HG03139 (cell line): ENCODE results near the gene ZDHHC18.

Experiments
- ATAC-seq: cut with Tn5 transposase; IDR thresholded peaks from one replicate; pipeline ENCODE4 v1.9.1; 2021; ENCODE audit not compliant: unreplicated experiment

The ZDHHC18 gene

DNA sequence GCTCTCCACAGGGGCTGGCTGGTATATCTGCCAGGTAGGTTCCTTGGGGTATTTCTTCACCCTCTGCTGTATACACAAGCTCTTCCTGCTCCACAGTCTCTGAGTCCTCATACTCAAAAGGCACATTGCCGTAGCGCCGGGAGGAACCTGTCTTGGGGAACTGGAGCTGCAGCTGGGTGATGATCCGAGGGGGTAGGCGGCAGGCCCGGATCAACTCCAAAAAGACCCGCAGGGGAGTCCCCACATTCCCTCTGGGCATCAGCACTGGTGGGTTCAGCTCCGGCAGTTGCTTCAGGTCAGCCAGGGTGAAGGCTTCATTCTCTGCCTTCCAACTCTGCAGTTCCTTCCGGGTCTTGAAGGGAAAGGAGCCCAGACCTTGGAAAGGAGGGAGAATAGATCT lies 70.9 kb downstream of the ZDHHC18 start:
- ATAC-seq, result no peak

DNA sequence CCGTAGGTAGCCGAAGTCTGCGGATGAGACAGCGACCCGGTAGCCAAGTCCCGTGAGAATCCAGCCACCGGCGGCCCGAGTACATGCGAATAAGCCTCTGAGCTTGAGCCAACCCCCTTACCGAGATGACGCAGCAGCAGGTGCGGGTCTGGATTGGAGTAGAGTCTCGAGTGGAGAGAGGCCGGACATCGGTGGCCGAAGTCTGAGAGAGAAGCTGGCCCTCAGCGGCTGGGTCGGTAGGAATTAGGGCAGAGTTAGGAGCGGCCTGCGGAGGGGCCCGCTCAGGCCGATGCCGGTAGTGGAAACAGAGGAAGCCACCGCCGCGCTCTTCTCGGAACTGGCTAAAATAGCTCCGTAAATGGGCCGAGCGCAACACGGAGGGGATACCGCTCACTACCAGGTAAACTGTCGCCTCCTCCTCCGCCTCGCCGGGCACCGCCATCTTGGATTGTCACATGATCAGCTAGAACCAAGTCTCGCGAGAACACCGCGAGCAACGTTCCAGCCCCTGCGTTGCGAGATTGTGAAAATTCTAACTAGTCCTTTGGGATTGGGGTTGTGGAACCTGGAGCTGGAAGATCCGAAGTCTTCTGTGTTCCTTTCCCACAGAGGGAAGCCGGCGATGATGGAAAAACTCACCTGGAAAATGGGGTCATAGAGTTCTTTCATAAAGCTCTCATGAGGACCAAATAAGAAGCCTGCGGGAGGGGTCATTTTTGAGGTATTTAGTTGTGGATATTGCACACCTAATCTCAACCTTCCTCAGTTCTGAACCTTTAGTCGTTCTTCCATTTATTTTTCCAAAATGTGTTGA lies 73.7 kb downstream of the ZDHHC18 start, which contains the start of gene GPATCH3:
Gene GPATCH3 (minus strand): TSS at position 467 of the 814 bp plus-strand sequence. CDS start 25 bp downstream, at position 442.
- ATAC-seq, result peak; percentile 75

- ATAC-seq, result no peak
Observed at GRCh38 chr1:26900815-26901511, 74.5 kb downstream of the ZDHHC18 start.
